ENCODE data around the gene QPCT.

DNA sequence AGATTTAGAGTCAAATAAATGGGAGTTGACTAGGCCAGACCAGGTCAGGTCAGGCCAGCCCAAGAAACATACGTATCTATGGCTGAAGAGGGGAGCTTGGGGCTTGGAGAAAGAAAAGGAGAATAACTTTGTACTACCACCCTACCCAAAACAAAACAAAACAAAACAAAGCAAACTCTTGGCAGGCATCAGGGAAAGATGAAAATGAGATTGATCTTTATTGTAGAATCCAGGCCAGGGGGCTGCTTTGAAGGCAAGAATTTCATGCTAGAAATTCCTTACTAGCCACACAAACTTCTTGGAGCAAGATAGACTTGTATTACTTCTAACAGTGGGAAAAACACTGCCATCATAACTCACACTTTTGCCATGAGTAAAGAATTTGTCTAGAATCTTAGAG lies 26.2 kb downstream of the QPCT start:
- TF ChIP-seq, protein P1, sequence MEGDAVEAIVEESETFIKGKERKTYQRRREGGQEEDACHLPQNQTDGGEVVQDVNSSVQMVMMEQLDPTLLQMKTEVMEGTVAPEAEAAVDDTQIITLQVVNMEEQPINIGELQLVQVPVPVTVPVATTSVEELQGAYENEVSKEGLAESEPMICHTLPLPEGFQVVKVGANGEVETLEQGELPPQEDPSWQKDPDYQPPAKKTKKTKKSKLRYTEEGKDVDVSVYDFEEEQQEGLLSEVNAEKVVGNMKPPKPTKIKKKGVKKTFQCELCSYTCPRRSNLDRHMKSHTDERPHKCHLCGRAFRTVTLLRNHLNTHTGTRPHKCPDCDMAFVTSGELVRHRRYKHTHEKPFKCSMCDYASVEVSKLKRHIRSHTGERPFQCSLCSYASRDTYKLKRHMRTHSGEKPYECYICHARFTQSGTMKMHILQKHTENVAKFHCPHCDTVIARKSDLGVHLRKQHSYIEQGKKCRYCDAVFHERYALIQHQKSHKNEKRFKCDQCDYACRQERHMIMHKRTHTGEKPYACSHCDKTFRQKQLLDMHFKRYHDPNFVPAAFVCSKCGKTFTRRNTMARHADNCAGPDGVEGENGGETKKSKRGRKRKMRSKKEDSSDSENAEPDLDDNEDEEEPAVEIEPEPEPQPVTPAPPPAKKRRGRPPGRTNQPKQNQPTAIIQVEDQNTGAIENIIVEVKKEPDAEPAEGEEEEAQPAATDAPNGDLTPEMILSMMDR (IDR thresholded peaks at IDR 0.05): no peak
- TF ChIP-seq POLR2A (IDR thresholded peaks at IDR 0.05; ENCODE audit: low read depth): no peak
